SK-N-SH (cell line): ENCODE results near the gene NSUN4.

ENCODE experiments used
- CTCF ChIP-seq: fragments of 200-600 bp; sonication (generic); IDR thresholded peaks from 2 replicates; pipeline ENCODE4 v1.6.1; 2017; ENCODE audit warnings: antibody characterized with exemption, mild to moderate bottlenecking, moderate library complexity
- GABPA ChIP-seq: IDR thresholded peaks from 2 replicates; pipeline ENCODE4 v1.4.0; 2012; ENCODE audit warnings: low read depth, mild to moderate bottlenecking
- MAX ChIP-seq: IDR thresholded peaks from 2 replicates; pipeline ENCODE4 v1.4.0; 2012; ENCODE audit warnings: low read depth
- RAD21 ChIP-seq: IDR thresholded peaks from 2 replicates; pipeline ENCODE4 v1.6.1; 2012; ENCODE audit warnings: mild to moderate bottlenecking, low read length
- SIN3A ChIP-seq: IDR thresholded peaks from 2 replicates; pipeline ENCODE4 v1.6.1; 2012; ENCODE audit warnings: low read depth, mild to moderate bottlenecking, low read length, moderate library complexity, borderline replicate concordance
- SMC3 ChIP-seq: IDR thresholded peaks from 2 replicates; pipeline ENCODE4 v1.6.1; 2012; ENCODE audit warnings: low read depth, low read length, improper control_type of control experiment
- TEAD4 ChIP-seq: IDR thresholded peaks from 2 replicates; pipeline ENCODE4 v1.4.0; 2012; ENCODE audit warnings: mild to moderate bottlenecking, borderline replicate concordance; ENCODE audit not compliant: insufficient read depth
- ZBTB33 ChIP-seq: IDR thresholded peaks from 2 replicates; pipeline ENCODE4 v1.4.0; 2012; ENCODE audit warnings: low read depth, borderline replicate concordance

GRCh38 chr1:46295306-46295705, 45.3 kb upstream of the NSUN4 start:
- TF ChIP-seq MAX, result no peak
- no peak for TF ChIP-seq ZBTB33
- no peak for TF ChIP-seq CTCF
- TF ChIP-seq GABPA, result no peak
- no peak for TF ChIP-seq RAD21
- no peak for TF ChIP-seq TEAD4
- TF ChIP-seq SIN3A, result no peak
- TF ChIP-seq SMC3, result no peak
